Esophagus mucosa (tissue), 1 donor: ENCODE measurements around the gene DOCK1. TPM values are rescaled to one million over a fixed set of nuclear protein-coding genes. Genes with fewer than 3 reads are reported as not detected.
"Not testable (repeated sequence)": the region's sequence is repeated elsewhere in the genome, so short reads cannot be mapped to it uniquely, and the experiment has no call there.

ENCODE experiments used
- ATAC-seq: fragments of 200-7000 bp; cut with Tn5 transposase; one replicate; pipeline ENCODE4 v1.9.1; 2020
- total RNA-seq: library from RNA; stranded (reverse); gene quantifications from one replicate; pipeline ENCODE4 v1.2.4, GENCODE V29; 2023
- donor health status: DM: yes; HTN: yes; CAD: no.

Gene DOCK1
- total RNA-seq, 1 donor from 2014 or later = 37.6 TPM

DNA sequence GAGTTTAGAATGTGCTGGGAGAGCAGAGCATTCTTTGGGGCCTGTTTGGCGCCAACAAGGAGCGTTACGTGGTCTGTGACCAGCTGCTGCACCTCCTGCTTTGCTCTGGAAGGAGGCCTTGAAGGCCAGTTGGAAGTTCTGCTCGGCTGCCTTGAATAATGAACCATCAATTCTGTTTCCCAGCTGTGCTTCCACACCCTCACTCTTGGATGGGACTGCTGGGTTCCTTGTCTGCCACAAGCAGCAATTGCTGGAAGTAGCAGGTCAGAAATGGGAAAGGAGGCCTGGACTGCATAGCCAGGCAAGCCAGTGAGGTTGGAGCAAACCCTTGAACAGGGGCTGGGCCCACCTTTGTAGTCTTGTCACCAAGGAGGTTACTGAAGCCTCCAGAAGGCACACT is 377.8 kb downstream of the DOCK1 start:
- no peak for ATAC-seq

DNA sequence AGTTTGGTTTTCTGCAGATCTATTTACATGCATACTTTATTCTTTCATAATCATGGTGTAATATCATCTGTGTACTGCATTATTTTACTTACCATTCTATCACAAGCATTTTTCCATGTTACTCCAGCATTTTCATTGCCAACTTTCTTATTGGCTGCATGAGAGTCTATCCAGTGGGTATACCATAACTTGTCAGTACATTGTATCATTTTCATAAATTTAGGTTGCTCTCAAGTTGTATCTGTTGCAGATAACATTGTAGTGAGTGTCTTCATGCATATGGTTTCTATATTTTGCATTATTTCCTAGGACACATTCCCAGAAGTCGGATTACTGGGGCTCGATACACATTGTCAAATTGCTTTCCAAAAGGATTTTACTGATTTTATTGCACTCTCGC is 378.3 kb downstream of the DOCK1 start:
- no peak for ATAC-seq

DNA sequence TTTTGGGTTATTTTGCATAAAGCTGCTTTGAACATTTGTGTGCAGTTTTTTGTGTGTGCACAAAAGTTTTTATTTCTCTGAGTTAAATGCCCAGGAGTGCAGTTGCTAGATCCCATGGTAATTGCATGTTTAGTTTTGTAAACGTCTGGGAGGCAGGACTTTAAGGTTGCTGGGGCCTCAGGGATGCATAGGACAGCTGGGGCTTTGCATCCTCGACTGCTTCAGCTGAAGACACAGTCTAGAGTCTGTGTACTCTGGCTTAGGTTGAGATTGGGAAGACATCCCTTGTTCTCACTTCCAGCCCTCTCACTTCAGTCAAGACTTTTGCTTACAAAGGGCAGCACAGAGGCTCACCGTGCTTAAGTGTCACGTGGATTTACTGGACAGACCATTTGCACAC is 385.6 kb downstream of the DOCK1 start:
- no peak for ATAC-seq

DNA sequence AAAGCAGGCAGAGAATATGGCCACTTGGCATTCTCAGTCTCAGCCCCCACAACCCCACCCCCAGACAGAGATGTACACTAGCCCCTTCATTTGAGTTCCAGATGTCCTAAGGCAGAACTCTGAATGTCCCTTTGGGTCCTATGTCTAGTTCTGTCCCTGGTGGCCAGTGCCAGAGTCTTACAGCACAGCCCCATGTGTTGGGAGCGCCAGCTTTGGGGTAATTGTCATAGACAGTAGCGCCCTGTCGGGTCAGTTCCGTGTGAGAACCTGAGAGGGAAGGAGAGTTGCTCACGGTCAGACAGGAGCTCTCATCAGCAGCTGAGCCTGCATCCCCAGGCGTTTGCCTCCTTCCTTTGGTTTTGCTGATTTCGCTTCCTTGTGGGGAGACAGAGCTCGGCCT is 386.1 kb downstream of the DOCK1 start:
- no peak for ATAC-seq

DNA sequence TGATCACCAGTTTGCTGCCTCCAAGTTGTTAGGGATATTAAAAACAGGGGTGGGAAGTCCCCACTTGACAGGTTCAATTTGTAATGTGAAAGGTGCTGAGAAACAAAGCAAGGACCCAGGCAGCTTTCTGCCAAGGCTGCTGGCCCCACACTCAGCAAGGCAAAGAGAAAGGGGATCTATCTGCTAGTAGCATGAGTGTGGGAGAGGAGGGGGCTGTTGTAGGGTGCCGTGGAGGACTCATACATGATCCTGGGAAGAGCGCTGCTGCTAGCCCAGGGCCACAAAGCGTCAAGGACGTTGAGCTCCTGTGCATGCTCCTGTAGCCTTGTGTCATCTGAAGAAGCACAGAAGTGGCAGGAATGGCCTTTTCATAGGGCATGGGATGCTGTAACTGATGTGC is 387.7 kb downstream of the DOCK1 start:
- no peak for ATAC-seq

DNA sequence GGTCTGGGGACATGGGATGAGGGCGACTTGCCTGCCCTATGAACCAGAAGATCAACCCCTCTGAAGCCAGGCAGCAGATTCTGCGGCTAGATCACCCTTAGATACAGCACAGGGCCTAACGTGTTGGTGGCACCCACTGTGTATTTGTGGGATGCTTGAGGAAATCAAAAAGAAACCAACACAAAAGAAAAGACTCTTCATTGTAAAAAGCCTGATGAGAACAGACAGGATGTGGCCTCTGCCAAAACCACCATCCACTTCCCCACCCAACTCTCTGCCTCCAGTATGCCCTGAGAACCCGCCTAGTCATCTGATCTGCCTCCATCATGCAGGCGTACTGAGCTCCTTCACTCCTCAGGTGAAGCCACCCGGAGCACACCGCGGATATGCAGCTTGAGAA is 388.4 kb downstream of the DOCK1 start:
- ATAC-seq = no peak

DNA sequence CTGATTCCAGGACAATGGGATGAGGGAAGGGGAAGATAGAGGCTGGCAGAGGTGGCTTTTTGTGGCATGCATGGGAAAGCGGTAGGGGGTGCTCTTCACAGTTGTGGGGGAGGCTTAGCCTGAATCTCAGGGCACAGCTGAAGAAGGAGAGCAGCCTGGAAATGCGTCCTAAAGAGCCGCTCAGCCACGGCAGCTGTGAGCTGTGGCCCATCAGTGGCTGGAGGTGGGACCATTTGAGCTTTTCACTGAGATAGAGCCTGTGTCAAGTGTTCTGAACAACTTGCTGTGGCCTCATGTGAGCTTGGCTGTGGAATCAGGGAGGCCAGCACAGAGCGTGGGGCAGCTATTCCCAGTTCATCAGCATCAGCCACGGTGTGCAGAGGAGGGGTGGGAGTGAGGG is 391.5 kb downstream of the DOCK1 start:
- ATAC-seq = no peak

DNA sequence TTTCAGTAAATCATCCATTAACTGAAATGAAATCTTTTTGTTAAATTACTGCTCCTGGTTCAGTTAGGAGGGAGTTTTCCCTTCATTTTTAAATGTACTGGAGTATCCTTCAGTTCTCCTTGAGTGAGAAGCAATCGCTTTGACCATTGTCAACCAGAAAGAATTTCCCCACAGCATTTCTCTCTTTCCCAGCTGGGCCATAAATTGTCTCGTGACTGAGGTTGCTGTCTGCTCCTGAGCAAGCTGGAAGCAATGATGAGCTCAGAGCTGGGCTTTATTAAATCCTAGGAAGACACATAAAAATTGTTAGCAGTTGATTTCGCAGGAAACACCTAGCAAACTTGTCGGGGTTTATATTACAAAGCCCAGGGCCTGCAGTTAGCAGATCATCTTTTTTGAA is 393.2 kb downstream of the DOCK1 start:
- ATAC-seq = no peak

DNA sequence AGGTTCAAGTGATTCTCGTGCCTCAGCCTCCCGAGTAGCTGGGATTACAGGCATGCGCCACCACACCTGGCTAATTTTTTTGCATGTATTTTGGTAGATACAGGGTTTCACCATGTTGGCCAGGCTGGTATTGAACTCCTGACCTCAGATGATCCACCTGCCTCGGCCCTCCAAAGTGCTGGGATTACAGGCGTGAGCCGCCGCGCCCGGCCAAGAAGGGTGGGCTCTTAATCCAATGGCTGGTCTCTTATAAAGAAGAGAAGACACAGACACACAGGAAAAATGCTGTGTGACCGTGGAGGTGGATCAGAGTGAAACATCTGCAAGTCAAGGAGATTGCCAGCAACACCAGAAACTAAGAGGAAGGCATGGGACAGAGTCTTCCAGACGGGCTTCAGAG is 394.0 kb downstream of the DOCK1 start:
- not testable (repeated sequence) for ATAC-seq

DNA sequence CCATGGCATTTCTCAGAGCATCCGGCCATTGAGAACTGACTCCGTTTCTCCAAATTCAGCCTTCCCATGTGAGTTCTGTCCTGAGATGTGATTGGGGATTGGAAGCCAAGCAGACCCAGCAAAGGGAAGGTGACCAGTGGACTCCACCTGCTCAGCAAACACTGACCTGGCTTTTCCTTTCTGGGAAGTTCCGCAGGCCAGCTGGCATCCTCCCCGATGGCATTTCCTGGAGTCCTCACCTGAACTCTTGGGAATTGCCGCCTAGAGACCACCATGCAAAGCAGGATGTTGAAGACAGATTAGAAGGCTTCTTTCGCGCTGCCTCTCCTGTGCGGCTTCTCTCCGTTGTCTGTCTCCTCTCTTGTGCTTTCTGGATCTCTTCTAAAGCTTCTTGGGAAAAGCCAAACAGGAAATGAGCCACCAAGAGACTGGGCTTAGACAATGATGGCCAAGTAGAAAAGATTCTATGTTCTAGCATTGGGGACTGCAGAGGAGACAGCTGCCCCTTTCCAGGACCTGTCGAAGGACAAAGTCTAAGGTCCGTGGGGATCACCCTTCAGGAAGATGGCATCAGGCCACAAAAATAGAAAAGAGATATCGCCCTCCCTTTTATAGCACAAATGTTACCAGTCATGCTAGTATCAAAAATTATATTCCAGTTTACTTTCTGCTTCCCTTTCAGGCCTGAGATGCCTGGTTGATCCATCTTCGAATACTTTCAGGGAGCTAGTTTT is 394.9 kb downstream of the DOCK1 start:
- no peak for ATAC-seq

DNA sequence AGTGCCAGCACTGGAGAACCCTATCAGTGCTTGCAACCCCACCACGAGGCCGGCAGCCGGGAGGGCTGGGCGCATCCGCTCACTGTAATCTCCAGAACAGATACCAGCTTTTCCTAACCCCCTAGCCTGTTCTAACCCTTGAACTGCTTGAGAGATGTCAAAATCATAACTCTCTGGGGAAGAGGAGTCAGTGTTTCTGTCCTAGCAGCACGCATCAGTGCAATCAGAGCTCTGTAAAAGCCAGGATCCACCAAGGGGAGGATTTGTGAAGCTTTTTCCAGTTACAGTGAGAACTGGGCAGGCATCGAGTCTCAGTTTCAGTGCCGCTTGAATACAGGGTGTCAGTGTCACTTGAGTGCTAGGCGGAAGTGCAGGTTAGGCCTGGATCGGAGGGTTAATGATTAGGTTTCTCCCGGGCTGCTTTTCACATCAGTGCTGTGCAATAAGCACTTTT is 395.7 kb downstream of the DOCK1 start:
- ATAC-seq = no peak

DNA sequence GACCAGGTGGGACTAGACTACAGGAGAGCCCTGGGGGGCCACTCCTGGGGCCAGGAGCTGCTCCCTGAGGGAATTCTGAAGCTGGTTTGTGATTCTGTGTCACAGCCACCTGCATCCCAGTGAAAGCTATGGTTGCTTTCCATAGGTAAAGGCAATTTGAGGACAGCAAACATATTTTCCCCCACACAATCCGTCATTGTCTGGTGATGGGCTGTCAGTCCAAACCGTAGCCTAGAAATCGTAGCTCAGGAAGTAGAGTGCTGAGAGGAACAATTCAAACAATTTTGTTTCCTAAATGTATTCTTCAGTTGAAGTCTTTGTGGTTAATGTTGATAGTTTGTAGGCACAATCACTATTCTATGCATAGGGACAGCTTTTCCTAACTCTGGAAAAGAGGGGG is 397.1 kb downstream of the DOCK1 start:
- no peak for ATAC-seq

DNA sequence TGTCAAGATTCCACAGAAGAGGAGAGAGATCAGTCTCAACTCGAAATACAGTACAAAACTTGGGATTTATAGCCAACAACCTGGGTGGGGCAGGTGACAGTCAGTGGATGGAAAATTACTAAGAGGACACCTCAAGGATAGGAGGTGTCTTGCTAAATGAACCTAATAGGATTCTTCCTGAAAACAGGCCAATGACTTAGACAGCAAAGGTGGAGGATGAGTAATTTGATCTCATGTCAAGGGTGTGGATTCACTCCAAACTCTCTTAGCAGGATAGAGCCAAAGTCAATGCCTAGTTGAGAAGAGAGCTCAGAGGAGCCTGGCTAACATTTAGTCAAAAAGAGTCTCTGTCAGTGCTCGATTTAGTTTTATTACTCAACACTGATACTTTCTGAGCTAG is 397.9 kb downstream of the DOCK1 start:
- ATAC-seq = peak; percentile 70

DNA sequence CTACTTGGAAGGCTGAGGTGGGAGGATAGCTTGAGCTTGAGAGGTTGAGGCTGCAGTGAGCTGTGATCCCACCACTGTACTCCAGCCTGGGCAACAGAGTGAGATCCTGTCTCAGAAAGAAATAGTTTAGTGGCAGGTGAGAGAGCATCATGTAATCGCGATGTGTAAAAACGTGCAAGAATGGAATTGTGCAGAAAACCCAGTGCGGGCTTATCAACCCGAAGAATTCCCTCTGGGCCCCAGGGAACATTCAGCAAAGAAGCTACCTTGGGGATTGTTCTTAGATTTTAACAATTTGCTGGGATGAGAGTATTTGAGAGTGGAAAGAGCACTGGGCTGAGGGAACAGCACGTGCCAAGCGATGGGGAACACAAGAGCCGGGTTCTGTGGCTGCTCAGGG is 398.5 kb downstream of the DOCK1 start:
- ATAC-seq = no peak

DNA sequence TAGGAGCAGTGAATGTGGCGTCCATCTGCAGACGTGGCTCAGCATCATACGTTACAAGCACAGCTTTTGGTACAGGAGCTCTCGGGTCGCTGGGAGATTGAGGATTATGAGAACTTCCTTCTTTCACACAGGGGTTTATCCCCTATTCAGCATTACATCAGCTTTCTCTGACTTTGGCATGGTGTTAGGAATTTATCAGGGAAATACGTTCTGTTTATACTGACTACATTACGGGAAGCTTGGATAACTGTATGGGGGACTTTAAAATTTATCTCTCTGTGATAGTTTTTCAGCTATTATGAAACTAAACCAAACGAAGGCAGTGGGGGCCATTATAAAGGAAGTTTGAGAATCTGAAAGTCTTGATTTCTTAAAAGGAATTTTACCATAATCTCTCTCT is 401.3 kb downstream of the DOCK1 start:
- no peak for ATAC-seq

DNA sequence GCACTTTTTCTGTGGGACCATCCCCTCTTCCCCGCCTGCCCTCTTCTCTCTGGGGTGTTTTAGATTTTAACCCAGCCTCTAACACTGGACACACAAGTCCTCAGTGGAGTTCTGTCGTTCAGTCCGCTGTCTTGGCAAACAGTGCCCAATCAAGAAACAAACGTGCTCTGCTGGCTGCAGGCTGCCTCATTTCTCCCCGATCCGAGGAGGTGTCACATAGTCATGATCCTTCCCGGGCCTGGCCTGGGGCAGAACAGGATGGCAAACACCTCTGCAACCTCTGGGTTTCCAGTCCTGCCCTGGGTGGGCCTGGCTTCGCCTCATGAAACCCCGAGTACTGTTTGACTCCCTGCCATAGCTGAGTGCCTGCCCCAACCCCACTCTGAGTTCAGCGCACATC is 402.1 kb downstream of the DOCK1 start:
- ATAC-seq = no peak

DNA sequence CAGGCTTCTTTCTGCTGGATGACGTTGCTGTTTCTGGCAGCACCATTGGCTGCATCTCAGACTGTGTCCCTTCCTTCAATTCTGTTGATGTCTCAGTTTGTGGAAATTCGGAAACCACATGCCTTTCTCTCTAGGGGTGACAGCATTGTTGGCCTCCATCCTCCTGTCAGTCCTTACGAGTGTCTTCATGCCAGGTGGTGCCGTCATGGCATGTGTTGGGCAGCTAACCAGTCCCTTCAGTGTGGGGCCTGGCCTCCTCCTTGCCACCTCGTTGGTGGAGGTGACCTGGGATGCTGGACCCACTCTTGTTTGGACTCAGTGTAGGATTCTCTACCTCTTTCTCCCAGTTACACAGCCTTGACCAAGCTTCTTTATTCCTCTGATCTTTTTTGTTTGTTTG is 402.8 kb downstream of the DOCK1 start:
- no peak for ATAC-seq

DNA sequence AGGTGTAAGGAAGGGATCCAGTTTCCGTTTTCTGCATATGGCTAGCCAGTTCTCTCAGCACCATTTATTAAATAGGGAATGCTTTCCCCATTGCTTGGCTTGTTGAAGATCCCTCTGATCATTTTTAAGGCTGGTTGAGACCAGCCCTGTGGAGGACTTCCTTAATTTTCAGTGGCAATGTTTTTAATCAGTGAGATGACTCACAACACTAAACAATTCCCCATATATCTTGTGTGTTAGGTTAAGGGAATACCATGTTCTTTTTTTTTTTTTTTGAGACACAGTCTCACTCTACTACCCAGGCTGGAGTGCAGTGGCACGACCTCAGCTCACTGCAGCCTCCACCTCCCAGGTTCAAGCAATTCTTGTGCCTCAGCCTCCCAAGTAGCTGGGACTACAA is 404.4 kb downstream of the DOCK1 start:
- ATAC-seq = not testable (repeated sequence)

DNA sequence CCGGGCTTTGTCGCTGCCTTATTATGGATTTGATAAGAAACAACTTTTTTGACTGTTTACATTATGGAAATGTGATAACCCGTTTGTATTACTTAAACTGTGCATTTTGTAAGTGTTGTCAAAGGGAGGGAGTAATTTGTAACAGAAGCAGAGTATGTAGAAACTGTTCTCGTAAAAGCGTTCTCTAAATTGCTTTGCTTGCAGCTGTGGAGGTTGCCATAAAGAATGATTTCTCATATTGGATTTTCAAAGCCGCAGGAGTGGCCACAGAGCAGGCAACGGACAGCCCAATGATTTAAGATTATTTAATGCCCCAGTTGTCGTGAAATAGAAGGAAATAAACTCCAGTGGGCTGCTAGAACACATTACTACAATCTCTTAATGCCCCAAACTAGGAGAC is 405.2 kb downstream of the DOCK1 start:
- no peak for ATAC-seq

DNA sequence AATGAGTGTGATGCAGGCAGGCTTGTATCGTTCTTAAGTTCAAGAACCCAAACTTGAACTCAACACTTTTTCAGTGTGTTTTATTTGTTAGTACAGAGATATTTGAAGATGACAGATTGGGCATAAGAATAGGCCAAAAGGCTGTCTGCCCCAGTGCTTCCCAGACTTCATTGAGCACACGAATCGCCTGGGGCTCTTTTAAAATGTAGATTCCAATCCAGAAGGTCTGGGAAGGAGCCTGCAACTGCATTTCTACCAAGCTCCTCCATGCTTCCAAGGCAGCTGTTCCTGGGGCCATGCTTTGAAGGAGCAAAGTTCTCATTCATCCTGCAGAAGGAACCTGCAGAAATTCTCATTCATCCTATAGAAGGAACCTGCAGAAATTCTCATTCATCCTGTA is 405.7 kb downstream of the DOCK1 start:
- no peak for ATAC-seq

DNA sequence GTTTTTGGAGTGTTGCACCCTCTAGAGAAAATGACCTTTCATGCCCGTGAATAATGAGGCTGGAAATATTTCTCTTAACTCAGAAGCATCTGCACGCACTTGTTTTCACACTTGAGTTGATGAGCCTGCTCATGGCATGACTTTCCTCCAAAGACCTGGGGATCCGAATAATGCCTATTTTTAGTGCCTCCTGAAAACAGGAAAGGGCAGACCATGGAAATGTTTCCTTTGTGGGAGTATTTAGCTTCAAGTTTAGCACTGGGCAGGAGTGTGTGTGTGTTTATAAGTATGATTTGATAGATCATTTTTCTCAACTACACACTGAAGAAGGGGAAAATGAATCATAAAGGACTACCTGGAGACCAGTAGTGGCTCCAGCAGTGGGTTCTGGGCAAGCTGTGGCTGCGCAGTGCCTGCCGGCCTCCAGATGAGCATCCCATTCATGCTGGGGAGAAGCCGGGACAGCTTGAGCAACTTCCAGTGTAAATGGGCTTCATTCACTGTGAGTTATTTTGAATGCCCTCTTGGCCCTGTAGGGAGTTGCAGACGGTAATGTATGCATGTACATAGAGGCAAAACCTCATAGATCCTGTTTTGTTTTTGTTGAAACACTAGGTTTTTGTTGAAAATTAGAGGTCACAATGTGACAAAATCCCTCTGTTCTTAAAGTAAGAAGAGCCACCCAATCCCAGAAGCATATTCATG is 408.9 kb downstream of the DOCK1 start:
- ATAC-seq = no peak

DNA sequence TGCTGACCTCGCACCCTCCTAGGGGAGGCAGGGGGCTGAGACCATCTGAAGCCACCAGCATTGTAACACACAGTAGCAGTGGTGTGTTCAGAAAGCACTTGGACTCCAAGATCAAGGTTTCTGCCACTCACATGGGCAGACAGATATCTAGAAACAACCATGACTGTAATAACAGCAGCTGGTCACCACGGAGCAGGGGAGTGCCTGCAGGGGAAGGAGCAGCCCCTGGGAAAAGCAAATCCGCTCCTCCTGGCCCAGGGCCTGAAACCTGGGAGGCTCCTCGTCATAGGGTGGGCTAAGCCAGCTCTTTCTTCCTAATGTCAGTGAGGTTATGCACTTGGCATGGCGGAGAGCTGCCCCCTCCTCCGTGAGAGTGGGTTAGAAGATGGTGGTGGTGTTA is 409.6 kb downstream of the DOCK1 start:
- ATAC-seq = no peak

DNA sequence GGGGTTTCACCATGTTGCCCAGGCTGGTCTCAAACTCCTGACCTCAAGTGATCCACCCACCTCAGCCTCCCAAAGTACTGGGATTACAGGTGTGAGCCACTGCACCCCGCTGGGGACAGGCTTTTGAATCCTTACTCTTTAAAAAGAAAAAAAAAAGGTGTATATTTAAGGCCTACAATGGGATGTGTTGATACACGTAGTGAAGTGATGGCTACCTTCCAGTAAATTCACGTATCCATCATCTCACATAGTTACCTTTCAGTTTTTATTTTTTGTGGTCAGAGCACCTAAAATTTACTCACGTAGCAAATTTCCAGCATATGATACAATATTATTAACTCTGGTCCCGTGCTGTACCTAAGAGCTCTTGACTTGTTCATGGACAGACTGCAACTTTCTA is 410.7 kb downstream of the DOCK1 start:
- ATAC-seq = peak; percentile 59

DNA sequence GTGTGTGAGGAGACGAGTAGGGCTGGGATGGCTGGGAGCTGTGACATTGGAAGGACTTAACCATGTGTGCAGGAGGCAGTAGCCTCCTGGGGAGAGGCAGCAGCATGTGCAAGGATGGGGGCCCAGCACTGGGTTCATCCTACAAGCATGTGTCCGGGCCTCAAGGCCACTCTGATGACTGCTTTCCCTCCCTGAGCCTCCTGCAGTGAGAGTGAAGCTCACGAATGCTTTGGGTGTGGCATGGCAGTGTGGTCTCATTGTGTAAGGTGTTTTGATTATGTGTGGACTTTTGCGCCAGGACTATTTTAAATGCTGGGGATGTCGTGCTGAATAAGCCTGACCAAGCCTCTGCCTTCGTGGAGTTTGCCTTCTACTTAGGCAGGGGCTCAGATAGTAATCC is 413.2 kb downstream of the DOCK1 start:
- ATAC-seq = no peak

DNA sequence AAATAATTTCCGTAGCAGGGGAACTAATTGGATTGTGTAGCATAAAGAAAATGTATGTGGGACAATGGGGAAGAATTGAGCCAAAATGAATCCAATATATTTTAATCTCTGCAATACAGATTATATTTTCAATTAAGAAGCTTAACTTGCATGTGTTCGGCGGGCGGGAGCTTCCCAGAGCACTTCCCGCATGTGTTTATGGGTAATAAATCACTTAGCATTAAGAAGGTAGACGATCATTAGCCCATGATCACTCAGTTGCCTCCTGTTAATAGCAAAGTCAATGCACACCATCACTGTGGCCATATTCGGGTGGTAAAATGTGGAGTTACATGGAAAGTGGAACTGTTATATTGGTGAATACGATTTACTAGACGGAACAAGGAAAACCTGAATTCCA is 414.0 kb downstream of the DOCK1 start:
- ATAC-seq = no peak
